K562 (cell line): ENCODE data around the gene JPT2. TPM values are rescaled to one million over a fixed set of nuclear protein-coding genes. Genes with fewer than 3 reads are reported as not detected.
A peak's percentile ranks its signal among the peaks of the same experiment; 100 is the strongest.

Experiments used
- ARID4B ChIP-seq: sonication (generic); formaldehyde crosslinking; IDR thresholded peaks from 2 replicates; pipeline ENCODE4 v1.8.0; 2022; ENCODE audit warnings: mild to moderate bottlenecking, missing genetic modification reagents
- E2F6 ChIP-seq, 2 experiments: IDR thresholded peaks; 2 replicates each; pipeline ENCODE4 v1.6.1; 2011; ENCODE audit warnings: borderline replicate concordance in 1 of 2, control low read depth in 1 of 2, low read depth in 1 of 2, low read length in 1 of 2, mild to moderate bottlenecking in 1 of 2, mixed read lengths in 1 of 2, moderate library complexity in 1 of 2; ENCODE audit not compliant: insufficient read depth in 1 of 2, insufficient read length in 1 of 2, poor library complexity in 1 of 2, severe bottlenecking in 1 of 2; ENCODE audit errors: extremely low read depth in 1 of 2
- ESRRA ChIP-seq: fragments of 450-650 bp; IDR thresholded peaks from 2 replicates; pipeline ENCODE4 v1.6.1; 2014; ENCODE audit warnings: low read depth, mild to moderate bottlenecking, moderate library complexity, borderline replicate concordance
- ETS2 ChIP-seq: IDR thresholded peaks from 2 replicates; pipeline ENCODE4 v1.6.1; 2016; ENCODE audit warnings: borderline replicate concordance, missing genetic modification characterization, mild to moderate bottlenecking, moderate library complexity, missing compliant biosample characterization; ENCODE audit not compliant: poor library complexity, severe bottlenecking
- FOXA3 ChIP-seq, 2 experiments: fragments of 450-650 bp in 1 of 2; sonication (generic) in 1 of 2; formaldehyde crosslinking; IDR thresholded peaks in 1 of 2; conservative IDR thresholded peaks in 1 of 2; 2 replicates each; pipeline versions ENCODE4 v1.4.0 to v1.8.0; 2020 to 2022; ENCODE audit warnings: mild to moderate bottlenecking in 2 of 2, missing genetic modification reagents in 1 of 2
- NBN ChIP-seq: fragments of 450-650 bp; IDR thresholded peaks from 2 replicates; pipeline ENCODE4 v1.6.1; 2016; ENCODE audit warnings: low read depth, mild to moderate bottlenecking
- NFIX ChIP-seq: fragments of 250-450 bp; sonication (Bioruptor Pico); IDR thresholded peaks from 2 replicates; pipeline ENCODE4 v1.4.0; 2020; ENCODE audit warnings: low read depth, mild to moderate bottlenecking, moderate library complexity
- SMAD1 ChIP-seq: fragments of 150-350 bp; IDR thresholded peaks from 2 replicates; pipeline ENCODE4 v1.6.1; 2014; ENCODE audit warnings: low read length, low read depth; ENCODE audit not compliant: partially characterized antibody
- SMARCA4 ChIP-seq: fragments of 450-650 bp; IDR thresholded peaks from 2 replicates; pipeline ENCODE4 v1.6.1; 2016
- TAF15 ChIP-seq: fragments of 200-400 bp; formaldehyde crosslinking; IDR thresholded peaks from 2 replicates; pipeline ENCODE4 v1.6.1; 2017; ENCODE audit warnings: mild to moderate bottlenecking, low read depth, low read length, moderate library complexity
- ZBTB12 ChIP-seq: fragments of 250-450 bp; sonication (Bioruptor Pico); IDR thresholded peaks from 2 replicates; pipeline ENCODE4 v1.4.0; 2020
- ZBTB5 ChIP-seq: fragments of 450-650 bp; IDR thresholded peaks from 2 replicates; pipeline ENCODE4 v1.6.1; 2017; ENCODE audit warnings: antibody characterized with exemption
- ZEB2 ChIP-seq: fragments of 450-650 bp; IDR thresholded peaks from 2 replicates; pipeline ENCODE4 v1.6.1; 2016
- ZNF197 ChIP-seq: fragments of 200-800 bp; sonication (Bioruptor generic); IDR thresholded peaks from 2 replicates; pipeline ENCODE4 v1.6.1; 2016; ENCODE audit warnings: low read depth, missing genetic modification characterization, missing compliant biosample characterization
- ZNF512 ChIP-seq: IDR thresholded peaks from 2 replicates; pipeline ENCODE4 v1.6.1; 2016; ENCODE audit warnings: missing genetic modification characterization, missing compliant biosample characterization
- ZNF57 ChIP-seq: fragments of 450-650 bp; formaldehyde crosslinking; IDR thresholded peaks from 2 replicates; pipeline ENCODE4 v1.4.0; 2020; ENCODE audit warnings: mild to moderate bottlenecking, moderate library complexity
- polyA plus RNA-seq, 8 experiments: library from polyadenylated mRNA; depleted of rRNA in 4 of 8; stranded (reverse) in 5 of 8; unstranded in 3 of 8; fragments of >200 nt; fragmentation: Nextera tagmentation in 2 of 8; fragmentation: Illumina TruSeq in 1 of 8; extraction: Ambion mirVana in 2 of 8; extraction: Trizol in 1 of 8; gene quantifications; 2 replicates each; pipeline versions ENCODE4 v1.2.1 to v1.2.3, GENCODE V29; 2011 to 2014; ENCODE audit warnings: inconsistent platforms in 1 of 8, missing spikeins in 1 of 8
- total RNA-seq, 7 experiments: library from RNA; depleted of rRNA in 6 of 7; stranded (reverse); fragments of >200 nt in 6 of 7; fragmentation: Illumina TruSeq in 2 of 7; extraction: Trizol in 2 of 7; gene quantifications; 2 replicates each; pipeline versions ENCODE4 v1.2.1 to v1.2.3, GENCODE V29; 2011 to 2021; ENCODE audit warnings: low replicate concordance in 1 of 7

Gene JPT2
- total and polyA plus RNA-seq, 9 of the 15 experiments (the other 6 are each of a cell fraction or from before 2014, with no cell fraction given) = 25.5 to 133 (median 106) TPM

GRCh38 chr16:1705688-1706385 lies 27.8 kb downstream of the JPT2 start, which contains the start of gene MAPK8IP3 (continued):
- TF ChIP-seq ZNF197 (CRISPR knock-in tag) (no peak), SMARCA4 (peak; percentile 61), E2F6 (IDR thresholded peaks at IDR 0.05; ENCODE audit: borderline replicate concordance in 1 of 2, extremely low read depth in 1 of 2, insufficient read depth in 1 of 2, insufficient read length in 1 of 2, low read depth in 1 of 2, low read length in 1 of 2, poor library complexity in 1 of 2, severe bottlenecking in 1 of 2) (peak in 1 of 2 experiments; percentile 69), ESRRA (peak; percentile 82), ZNF512 (tag) (no peak), ZEB2 (peak; percentile 31; the same call in 1 of the 2 replicates), NFIX (CRISPR knock-in tag) (no peak), TAF15 (no peak; the same call in 1 of the 2 replicates), ETS2 (tag) (peak; percentile 66), NBN (peak; percentile 68), SMAD1 (peak; percentile 20), ZBTB5 (no peak), ARID4B (CRISPR knock-in tag) (peak; percentile 89), ZBTB12 (peak; percentile 99), FOXA3 (CRISPR knock-in tag; conservative IDR thresholded peaks at IDR 0.05 in 1 of 2, IDR thresholded peaks at IDR 0.05 in 1 of 2) (no peak), ZNF57 (CRISPR knock-in tag) (no peak)
